Lung microvascular endothelial cell (primary cell): ENCODE results near the gene NXN. TPM values are rescaled to one million over a fixed set of nuclear protein-coding genes. Genes with fewer than 3 reads are reported as not detected.
A peak's percentile ranks its signal among the peaks of the same experiment; 100 is the strongest.
"Not testable (repeated sequence)": the region's sequence is repeated elsewhere in the genome, so short reads cannot be mapped to it uniquely, and the experiment has no call there.

Experiments
- DNase-seq, 2 donors: peaks; one replicate each; pipeline versions ENCODE4 v3.0.0 to v3.0.0-alpha.2; 2010; ENCODE audit warnings: low read depth in 2 of 2
- total RNA-seq: library from RNA; depleted of rRNA; stranded (reverse); fragments of >200 nt; gene quantifications from 2 replicates; pipeline ENCODE4 v1.2.1, GENCODE V29; 2014

Gene NXN
- total RNA-seq, 1 donor from 2014 or later = 132 TPM

DNA sequence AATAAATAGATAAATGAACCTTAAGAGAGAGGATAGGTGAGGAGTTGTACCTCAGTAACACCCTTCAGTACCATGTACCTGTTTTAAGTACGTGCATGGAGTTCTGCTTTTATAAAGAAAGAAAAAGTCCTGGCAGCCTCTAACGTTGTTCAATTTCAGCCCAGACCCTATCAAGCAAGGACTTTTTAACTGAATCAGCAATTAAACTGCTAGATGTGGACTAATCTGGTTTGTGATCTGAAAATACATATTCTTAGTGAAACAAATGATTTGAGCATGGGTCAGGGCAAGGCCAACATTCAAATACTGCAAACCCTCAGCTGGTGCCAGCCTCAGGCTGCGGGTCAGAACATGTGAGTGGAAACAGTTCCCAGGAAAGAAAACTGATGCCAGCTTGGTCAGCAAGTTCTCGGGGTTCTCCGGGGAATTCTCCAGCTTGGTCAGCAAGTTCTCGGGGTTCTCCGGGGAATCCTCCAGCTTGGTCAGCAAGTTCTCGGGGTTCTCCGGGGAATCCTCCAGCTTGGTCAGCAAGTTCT lies 112.9 kb downstream of the NXN start:
- DNase-seq = no peak

DNA sequence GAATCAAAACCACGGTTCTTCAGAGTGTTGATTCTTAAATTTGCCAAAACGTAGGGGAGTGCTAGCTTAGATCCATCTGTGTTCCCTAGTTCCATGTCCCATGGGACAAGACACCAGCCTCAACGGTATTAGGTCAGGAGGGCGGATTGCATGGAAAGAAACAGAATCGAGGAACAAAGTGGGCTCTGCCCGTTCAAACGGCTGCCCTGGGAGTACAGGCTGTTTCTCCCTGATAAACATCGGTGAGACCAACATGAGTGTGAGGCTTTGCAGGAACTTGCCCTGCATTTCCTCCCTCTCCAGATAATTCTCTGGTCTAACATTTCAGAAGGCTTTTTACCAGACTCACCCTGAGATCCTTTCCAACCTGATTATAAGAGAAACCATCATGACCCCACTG lies 115.3 kb downstream of the NXN start:
- no peak for DNase-seq

DNA sequence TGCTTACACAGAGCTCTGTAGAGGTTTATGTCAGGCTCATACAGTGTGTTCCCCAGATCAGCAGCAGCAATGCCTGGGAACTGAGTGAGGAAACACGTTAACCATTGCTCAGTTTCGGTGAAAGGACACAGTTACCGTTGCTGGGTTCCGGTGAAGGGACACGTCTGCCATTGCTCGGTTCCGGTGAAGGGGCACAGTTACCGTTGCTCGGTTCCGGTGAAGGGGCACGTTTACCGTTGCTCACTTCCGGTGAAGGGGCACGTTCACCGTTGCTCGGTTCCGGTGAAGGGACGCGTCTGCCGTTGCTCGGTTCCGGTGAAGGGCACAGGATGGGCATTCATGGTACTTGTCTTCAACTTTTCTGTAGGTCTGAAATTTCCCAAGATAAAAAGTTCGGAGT lies 115.7 kb downstream of the NXN start:
- no peak for DNase-seq

- DNase-seq = no peak
Measured at GRCh38 chr17:862582-862981, 117.0 kb downstream of the NXN start.

GRCh38 chr17:861364-861763 lies 118.2 kb downstream of the NXN start:
- DNase-seq = no peak

DNA sequence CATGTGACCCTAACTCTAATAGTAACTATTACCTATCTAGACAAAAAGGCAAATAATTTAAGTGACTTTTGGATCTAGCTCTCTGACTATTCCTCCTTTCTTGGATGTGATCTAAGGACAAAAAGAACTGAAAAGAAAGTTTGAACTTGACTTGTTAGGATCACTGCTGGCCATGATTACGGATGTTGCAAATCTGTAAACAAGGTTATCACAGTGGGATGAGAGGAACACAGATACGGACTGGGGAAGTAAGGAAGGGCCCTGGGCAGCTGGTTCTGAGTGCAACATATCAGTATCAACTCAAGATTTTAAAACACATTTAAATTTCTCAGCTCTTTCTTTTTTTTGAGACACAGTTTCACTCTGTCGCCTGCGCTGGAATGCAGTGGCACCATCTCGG lies 118.8 kb downstream of the NXN start:
- no peak for DNase-seq

- DNase-seq = peak in 1 of 2 donors; percentile 57
Measured at GRCh38 chr17:859824-860195, 119.8 kb downstream of the NXN start.

DNA sequence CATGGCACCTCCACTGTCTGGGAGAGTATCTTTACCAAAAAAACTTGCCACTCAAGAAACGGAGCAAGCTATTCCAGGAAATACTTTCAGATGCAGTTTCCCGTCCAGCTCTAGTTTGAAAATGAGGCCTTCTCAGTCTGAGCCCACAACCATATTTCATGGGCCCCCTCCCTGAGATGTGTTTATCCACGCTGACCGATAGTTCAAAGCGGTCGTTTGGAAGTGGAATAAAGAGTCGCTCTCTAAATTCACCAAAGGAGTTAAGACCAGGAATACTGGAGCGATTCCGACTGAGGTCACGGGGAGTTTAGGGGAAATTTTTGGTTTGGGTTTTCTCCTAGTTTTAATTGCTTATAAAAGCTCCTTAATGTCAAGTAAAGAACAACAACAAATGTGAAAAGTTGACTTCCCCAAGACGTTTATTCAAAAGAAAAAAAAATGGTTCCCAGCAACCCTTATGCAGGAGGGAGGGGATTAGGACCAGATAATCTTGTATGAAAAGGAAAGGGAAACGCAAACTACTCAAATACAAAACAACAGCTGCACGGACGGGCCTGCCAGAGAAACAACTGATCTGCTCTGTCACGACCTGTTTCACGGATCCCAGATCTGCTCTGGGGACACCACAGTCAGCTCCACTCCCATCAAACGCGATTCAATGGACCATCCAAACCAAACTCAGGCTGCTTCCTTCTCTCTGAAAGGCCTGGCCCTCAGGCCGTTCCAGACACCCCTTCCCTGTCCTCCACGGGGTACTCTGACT lies 120.3 kb downstream of the NXN start:
- DNase-seq = peak; percentile 27 to 49

GRCh38 chr17:856149-856548 lies 123.4 kb downstream of the NXN start:
- DNase-seq = no peak

- DNase-seq = peak in 1 of 2 donors; percentile 82
Measured at GRCh38 chr17:855569-855968, 124.0 kb downstream of the NXN start.

DNA sequence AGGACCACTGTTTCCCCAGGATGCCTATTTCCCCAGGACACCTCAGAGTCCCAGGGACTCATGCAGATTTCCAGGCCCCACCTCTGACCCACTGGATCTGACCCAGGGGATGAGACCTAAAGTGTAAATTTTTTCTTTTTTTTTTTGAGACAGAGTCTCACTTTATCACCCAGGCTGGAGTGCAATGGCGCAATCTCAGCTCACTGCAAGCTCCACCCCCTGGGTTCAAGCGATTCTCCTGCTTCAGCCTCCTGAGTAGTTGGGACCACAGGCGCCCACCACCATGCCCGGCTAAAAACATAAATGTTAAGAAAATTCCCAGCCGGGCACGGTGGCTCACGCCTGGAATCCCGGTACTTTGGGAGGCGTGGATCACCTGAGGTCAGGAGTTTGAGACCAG lies 126.7 kb downstream of the NXN start:
- DNase-seq = not testable (repeated sequence)

- no peak for DNase-seq
Measured at GRCh38 chr17:852349-852748, 127.2 kb downstream of the NXN start.

- DNase-seq = no peak
Measured at GRCh38 chr17:851924-852323, 127.7 kb downstream of the NXN start.

GRCh38 chr17:850851-851763 lies 128.5 kb downstream of the NXN start:
- no peak for DNase-seq

- DNase-seq = no peak
Measured at GRCh38 chr17:850086-850850, 129.3 kb downstream of the NXN start.

- no peak for DNase-seq
Measured at GRCh38 chr17:848402-848801, 131.2 kb downstream of the NXN start.

DNA sequence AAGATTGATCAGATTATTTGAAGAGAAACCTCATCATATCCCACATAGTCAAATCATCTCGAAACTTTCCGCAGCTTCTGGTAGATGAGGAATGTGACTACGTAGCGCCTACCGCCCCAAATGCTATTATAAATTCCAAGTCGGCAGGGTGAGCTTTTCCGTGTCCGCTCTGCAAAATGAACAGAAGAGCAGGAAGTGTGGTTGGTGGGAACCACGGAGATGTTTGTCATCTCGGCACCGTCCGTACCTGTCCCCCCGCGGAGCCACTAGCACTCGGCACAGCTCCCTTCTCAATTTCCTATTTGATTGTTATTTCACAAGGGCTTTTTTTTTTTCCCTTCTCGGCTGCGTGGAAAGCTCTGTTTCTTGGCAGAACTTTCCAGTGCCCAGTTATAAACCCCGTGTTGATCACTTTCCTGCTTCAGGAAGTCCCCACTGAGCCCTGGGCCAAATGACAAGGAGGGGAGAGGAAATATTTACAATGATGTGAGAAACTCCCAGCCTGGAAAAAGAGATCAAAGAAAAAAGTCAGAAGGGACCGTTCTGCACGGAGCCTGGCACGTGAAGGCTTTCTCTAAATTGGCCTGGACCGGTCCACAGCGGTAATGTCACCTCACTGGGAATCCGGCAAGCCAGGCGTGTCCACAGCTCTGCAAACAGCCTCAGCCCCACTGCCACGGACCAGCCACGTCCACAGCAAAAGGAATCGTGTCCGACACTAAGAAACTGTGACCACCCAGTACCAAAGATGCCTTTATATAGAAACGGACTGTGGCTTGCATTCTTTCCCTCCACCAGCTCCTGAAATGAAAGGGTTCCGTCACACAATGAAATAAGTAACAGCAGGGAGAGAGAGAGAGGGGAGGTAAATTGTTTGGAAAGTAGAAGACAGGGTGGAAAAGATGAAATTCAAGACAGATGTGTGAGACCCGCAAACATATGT lies 132.4 kb downstream of the NXN start:
- peak in 1 of 2 donors; percentile 90 for DNase-seq

DNA sequence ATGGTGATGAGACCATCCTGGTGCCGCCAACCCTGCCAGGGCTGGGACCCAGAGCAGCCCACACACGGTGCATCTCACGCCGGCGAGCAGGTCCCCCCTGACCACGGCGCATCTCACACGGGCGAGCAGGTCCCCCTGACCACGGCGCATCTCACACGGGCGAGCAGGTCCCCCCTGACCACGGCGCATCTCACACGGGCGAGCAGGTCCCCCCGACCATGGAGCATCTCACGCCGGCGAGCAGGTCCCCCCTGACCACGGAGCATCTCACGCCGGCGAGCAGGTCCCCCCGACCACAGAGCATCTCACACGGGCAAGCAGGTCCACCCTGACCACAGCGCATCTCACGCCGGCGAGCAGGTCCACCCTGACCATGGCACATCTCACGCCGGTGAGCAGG lies 138.3 kb downstream of the NXN start:
- no peak for DNase-seq

DNA sequence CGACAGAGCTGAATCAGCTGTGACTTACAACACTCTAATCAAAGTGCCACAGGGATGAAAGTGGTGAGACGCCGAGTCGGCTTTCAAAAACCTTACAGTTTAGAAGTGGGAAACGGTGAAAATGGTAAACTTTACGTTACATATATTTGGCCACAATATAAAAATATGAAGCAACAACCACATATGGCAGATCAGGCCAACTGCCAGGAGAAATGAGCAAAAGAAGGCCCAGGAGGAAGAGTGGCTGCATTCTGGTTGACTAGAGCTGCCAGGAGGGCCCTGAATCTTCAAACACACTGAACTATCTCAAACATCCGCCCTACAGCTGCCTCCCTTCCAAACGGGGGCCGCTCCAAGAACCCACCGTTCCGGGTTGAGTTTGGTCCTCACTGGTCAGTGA lies 141.1 kb downstream of the NXN start:
- DNase-seq = no peak

DNA sequence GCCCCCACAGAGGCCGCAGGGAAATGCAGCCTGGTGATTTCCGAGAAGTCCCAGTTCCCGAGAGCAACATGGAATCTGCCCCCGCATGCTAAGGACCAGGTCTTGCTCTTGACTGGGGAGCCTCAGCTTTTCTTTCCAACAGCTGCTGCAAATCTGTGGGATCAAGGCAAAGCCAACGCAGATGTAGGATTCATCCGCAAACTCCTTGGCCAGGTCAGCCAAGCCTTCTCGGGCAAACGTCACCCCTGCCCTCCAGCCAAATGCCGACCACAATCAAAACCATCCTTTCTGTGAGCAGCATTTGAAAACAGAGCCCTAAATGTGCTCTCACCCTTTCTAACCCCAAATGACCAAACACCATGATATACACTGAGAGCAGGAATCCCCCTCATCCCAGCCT lies 143.4 kb downstream of the NXN start:
- DNase-seq = no peak

DNA sequence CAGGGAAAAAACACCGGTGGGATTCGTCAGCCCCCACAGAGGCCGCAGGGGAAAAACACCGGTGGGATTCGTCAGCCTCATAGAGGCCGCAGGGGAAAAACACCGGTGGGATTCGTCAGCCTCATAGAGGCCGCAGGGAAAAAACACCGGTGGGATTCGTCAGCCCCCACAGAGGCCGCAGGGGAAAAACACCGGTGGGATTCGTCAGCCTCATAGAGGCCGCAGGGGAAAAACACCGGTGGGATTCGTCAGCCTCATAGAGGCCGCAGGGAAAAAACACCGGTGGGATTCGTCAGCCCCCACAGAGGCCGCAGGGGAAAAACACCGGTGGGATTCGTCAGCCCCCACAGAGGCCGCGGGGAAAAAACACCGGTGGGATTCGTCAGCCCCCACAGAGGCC lies 143.9 kb downstream of the NXN start:
- DNase-seq = not testable (repeated sequence)
